Measurements from ENCODE around the gene HOXB9.

Gene HOXB9

GRCh38 chr17:48639982-48640857 is 14.1 kb upstream of the HOXB9 start:
- DNase-seq, result no peak

GRCh38 chr17:48639136-48639535 is 13.0 kb upstream of the HOXB9 start:
- no peak for DNase-seq

- DNase-seq, result no peak
Observed at GRCh38 chr17:48637323-48638260, 11.4 kb upstream of the HOXB9 start.

- peak in 4 of 58 donors; percentile 0 to 13 (median 8) for DNase-seq
Observed at GRCh38 chr17:48636177-48637018, 10.2 kb upstream of the HOXB9 start.

- DNase-seq, result no peak
Observed at GRCh38 chr17:48634493-48635208, 8.5 kb upstream of the HOXB9 start.

- no peak for DNase-seq
Observed at GRCh38 chr17:48633266-48633677, 7.1 kb upstream of the HOXB9 start.

- no peak for DNase-seq
Observed at GRCh38 chr17:48632579-48633265, 6.6 kb upstream of the HOXB9 start.

- DNase-seq, result no peak
Observed at GRCh38 chr17:48631693-48632578, 5.8 kb upstream of the HOXB9 start.

- DNase-seq, result no peak
Observed at GRCh38 chr17:48630925-48631692, 5.0 kb upstream of the HOXB9 start.

- no peak for DNase-seq
Observed at GRCh38 chr17:48630009-48630924, 4.1 kb upstream of the HOXB9 start.

- no peak for DNase-seq
Observed at GRCh38 chr17:48629411-48629759, 3.2 kb upstream of the HOXB9 start.

- no peak for DNase-seq
Observed at GRCh38 chr17:48628649-48629410, 2.7 kb upstream of the HOXB9 start.

GRCh38 chr17:48627623-48628521 is 1.7 kb upstream of the HOXB9 start:
- DNase-seq, result no peak

GRCh38 chr17:48627118-48627597 is 1.0 kb upstream of the HOXB9 start:
- DNase-seq, result no peak

Data from anterior cingulate cortex (tissue), 58 donors.